HG03108 (cell line): ENCODE results near the gene GOLPH3.
"Not testable (repeated sequence)": the region's sequence is repeated elsewhere in the genome, so short reads cannot be mapped to it uniquely, and the experiment has no call there.

Source experiments
- ATAC-seq: cut with Tn5 transposase; IDR thresholded peaks from one replicate; pipeline ENCODE4 v1.9.1; 2021; ENCODE audit warnings: moderate library complexity; ENCODE audit not compliant: unreplicated experiment

The GOLPH3 gene

DNA sequence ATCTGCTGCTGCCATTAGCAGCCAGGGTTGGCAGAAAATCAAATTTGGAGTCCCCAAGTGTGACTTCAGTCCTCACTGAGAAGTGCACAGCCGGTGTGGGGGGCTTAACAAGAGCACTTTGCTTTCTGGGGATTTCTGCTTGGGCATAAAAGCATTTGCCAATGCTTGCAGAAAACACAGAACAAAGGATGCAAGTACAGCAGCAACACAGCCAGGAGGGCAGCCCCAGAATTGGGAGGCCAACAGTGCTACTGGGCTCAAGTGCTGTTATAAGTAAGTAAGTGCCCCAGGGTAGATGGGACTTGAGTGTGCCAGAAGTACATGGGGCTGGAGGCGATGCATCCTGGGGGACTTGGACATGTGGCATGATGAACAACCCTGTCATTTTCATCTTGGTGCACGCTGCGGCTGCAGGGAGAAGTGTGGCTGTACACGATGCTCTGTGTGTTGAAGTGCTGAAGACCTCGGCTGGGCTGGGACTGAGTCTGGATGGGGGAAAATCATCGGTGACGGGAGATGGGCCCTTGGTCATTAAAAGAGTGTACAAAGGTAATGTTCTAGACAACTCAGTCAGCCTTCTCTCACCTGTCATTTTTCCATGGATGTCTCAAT lies 73.3 kb downstream of the GOLPH3 start:
- no peak for ATAC-seq

DNA sequence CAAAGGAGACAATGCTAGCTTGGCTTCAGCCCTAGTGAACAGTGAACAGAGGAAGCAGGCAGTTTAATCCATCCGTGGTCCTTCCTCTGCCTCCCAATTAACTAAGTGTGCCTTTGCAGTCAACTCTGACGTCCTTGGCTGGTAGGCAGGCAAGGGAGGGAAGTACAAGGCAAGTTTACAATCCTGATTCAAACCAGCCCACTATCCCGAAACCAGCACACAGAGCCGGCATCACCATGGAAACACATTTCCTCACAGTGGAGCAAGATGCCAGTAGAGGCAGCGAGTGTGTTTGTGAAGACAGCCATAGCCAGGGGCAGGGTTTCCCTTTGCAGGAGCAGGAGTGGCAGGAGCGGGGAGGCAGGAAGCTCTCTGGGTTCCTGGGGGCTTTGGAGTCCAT lies 73.9 kb downstream of the GOLPH3 start:
- ATAC-seq: no peak

DNA sequence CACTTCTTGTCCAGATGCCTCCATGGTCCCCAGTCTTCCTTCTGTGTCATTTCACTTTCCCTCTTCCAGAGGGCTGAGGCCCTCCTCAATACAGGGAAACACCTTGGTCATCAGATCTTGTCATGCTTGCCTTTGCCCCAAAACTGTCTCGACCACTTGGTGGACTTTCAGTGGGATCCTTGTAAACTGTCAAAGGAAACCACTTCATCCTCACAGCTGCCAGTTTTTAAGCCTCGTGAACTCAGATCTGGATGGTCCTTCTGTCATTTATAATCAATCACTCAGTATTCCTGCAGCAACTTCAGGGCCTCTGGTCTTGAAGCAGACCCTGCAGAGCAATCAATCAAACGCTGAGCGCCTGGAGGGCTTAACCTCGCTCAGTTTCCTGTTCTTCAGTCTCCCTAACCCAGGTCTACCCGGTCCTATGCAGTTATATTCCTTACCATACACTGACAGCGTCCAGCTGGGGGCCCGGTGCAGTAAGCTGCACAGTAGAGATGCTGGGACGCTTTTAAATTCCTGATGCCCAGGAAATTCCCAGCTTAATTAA lies 74.6 kb downstream of the GOLPH3 start:
- no peak for ATAC-seq

DNA sequence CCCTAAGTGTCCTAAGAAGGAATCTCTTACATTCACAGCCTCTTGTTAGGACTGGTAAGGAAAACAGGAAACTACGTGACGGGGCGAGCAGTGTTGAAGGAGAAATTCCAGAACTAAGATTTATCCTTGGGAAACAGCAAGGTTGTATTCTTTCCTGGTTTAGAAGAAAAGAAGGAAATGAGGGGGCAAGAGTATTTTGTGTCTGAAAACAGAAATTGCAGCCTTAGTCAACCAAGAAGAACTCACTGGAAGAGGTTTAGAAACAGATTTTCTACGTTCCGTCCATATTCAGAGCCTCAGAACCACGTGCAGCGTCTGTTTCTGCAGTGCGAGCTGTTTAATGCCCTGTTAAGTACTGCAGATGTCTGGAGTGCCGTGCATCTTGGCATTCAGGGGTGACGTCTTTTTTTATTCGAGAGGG lies 75.2 kb downstream of the GOLPH3 start:
- ATAC-seq: no peak

DNA sequence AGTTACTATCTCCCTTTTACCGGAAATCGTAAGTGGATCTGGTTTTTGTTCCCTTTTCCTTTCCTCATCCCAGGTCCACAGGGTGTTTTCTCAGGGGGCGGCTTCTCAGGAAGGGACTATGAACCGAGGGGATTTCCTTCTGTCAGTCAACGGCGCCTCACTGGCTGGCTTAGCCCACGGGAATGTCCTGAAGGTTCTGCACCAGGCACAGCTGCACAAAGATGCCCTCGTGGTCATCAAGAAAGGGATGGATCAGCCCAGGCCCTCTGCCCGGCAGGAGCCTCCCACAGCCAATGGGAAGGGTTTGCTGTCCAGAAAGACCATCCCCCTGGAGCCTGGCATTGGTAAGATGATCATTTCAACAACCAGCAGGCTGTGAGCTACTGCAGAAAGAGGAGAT lies 75.8 kb downstream of the GOLPH3 start:
- no peak for ATAC-seq

DNA sequence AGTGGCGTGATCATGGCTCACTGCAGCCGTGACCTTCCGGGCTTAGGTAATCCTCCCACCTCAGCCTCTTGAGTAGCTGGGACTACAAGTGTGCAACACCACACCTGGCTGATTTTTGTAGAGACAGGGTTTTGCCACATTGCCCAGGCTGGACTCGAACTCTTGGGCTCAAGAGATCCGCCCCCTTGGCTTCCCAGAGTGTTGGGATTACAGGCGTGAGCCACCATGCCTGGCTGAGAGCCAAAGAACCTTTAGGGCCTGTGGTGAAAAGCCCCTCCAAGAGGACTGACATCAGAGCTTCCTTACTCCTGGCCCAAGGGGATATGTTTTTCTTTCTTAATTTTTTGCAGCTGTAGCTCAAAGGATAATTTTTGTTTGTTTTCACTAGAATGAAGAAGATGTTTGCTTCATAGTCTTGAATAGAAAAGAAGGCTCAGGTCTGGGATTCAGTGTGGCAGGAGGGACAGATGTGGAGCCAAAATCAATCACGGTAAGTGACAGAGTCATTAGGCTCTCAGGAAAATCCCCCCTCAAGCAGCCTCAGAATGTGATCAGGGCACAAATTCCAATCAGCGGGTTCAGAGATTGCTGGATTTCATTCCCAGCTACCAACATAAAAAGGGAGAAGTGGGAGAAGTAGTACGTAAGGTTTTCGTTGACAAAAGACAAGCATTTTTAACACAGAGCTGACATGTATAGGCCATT lies 77.1 kb downstream of the GOLPH3 start:
- no peak for ATAC-seq

DNA sequence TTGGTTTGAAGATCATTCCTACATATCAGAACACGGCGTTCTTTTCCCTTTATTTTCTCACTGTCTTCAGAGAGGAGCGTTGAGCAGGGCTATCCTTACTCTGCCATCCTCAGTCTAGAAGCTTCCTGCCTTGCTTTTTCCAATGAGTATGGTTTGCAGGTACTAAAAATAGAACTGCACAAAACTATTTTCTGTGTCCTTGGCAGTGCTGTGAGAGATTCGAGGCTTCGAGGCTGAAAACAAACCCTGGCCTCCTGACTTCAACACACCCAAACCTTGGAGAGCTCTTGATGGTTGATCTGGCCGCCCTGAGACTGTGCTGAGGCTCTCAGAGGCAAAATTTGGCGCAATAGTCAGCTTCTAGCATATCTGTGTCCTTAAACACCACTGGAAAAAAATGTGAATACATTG lies 78.9 kb downstream of the GOLPH3 start:
- no peak for ATAC-seq

DNA sequence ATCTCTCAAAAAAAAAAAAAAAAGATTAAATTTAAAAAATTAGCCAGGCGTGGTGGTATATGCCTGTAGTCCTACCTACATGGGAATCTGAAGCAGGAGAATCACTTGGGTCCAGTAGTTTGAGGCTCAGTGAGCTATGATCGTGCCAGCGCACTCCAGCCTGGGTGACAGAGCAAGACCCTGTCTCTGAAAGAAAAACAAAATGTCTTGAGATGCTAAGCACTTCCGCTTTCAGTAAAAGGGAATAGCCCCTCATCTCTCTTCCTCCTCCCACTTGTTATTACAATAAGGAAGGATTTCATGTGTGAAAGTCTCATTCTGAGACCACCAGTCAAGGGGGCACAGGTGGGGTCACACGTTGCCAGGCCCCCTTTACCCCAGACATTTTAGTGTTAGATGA lies 79.4 kb downstream of the GOLPH3 start:
- no peak for ATAC-seq

DNA sequence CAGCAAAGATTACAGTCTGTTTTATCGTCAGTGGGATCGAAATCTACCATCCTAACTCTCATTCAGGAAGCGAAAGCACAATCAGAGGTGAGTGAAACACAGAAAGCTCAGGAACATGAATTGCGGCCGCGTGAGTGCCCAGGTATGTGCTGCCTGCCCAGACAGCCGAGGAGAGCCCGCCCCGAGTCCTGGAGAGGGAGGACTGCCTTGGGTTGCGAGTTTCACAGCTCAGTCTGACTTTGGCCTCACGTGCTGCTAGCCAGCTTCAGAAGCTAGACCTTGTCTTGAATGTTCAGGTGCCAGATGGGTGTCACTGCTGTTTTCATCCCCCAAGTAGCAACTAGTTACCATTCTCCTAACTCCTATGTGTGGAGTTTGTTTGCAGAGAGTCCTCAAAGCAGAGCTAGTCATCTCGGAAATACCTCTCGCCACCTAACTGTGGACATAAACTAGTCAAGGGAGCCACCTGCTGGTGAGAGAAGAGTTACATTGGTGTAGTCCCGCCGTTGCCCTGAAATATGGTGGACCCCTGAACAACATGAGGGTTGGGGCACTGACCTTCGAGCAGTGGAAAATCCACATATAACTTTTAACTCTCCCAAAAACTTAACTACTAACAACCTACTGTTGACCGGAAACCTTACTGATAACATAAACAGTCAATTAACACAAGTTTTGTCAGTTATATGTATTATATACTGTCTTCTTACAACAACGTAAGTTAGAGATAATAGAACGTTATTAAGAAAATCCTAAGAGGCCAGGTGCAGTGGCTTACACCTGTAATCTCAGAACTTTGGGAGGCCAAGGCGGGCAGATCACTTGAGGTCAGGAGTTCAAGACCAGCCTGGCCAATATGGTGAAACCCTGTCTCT lies 80.9 kb downstream of the GOLPH3 start:
- peak; percentile 74 for ATAC-seq

DNA sequence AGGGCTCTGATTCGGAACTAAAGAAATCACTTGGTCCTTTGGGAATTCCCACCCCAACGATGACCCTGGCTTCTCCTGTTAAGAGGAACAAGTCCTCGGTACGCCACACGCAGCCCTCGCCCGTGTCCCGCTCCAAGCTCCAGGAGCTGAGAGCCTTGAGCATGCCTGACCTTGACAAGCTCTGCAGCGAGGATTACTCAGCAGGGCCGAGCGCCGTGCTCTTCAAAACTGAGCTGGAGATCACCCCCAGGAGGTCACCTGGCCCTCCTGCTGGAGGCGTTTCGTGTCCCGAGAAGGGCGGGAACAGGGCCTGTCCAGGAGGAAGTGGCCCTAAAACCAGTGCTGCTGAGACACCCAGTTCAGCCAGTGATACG lies 83.4 kb downstream of the GOLPH3 start:
- ATAC-seq: no peak

DNA sequence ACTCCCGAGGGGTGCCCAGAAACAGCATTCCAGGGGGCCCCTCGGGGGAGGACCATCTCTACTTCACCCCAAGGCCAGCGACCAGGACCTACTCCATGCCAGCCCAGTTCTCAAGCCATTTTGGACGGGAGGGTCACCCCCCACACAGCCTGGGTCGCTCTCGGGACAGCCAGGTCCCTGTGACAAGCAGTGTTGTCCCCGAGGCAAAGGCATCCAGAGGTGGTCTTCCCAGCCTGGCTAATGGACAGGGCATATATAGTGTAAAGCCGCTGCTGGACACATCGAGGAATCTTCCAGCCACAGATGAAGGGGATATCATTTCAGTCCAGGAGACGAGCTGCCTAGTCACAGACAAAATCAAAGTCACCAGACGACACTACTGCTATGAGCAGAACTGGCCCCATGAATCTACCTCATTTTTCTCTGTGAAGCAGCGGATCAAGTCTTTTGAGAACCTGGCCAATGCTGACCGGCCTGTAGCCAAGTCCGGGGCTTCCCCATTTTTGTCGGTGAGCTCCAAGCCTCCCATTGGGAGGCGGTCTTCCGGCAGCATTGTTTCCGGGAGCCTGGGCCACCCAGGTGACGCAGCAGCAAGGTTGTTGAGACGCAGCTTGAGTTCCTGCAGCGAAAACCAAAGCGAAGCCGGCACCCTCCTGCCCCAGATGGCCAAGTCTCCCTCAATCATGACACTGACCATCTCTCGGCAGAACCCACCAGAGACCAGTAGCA lies 83.9 kb downstream of the GOLPH3 start:
- ATAC-seq: no peak

DNA sequence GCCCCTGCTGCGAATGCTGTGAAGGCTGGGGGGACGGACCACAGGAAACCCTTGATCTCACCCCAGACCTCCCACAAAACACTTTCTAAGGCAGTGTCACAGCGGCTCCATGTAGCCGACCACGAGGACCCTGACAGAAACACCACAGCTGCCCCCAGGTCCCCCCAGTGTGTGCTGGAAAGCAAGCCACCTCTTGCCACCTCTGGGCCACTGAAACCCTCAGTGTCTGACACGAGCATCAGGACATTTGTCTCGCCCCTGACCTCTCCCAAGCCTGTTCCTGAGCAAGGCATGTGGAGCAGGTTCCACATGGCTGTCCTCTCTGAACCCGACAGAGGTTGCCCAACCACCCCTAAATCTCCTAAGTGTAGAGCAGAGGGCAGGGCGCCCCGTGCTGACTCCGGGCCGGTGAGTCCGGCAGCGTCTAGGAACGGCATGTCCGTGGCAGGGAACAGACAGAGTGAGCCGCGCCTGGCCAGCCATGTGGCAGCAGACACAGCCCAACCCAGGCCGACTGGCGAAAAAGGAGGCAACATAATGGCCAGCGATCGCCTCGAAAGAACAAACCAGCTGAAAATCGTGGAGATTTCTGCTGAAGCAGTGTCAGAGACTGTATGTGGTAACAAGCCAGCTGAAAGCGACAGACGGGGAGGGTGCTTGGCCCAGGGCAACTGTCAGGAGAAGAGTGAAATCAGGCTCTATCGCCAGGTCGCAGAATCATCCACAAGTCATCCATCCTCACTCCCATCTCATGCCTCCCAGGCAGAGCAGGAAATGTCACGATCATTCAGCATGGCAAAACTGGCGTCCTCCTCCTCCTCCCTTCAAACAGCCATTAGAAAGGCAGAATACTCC lies 84.7 kb downstream of the GOLPH3 start:
- no peak for ATAC-seq

DNA sequence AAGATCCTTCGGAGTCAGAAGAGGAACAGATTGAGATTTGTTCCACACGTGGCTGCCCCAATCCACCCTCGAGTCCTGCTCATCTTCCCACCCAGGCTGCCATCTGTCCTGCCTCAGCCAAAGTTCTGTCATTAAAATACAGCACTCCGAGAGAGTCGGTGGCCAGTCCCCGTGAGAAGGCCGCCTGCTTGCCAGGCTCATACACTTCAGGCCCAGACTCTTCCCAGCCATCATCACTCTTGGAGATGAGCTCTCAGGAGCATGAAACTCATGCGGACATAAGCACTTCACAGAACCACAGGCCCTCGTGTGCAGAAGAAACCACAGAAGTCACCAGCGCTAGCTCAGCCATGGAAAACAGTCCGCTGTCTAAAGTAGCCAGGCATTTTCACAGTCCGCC lies 85.9 kb downstream of the GOLPH3 start:
- no peak for ATAC-seq

DNA sequence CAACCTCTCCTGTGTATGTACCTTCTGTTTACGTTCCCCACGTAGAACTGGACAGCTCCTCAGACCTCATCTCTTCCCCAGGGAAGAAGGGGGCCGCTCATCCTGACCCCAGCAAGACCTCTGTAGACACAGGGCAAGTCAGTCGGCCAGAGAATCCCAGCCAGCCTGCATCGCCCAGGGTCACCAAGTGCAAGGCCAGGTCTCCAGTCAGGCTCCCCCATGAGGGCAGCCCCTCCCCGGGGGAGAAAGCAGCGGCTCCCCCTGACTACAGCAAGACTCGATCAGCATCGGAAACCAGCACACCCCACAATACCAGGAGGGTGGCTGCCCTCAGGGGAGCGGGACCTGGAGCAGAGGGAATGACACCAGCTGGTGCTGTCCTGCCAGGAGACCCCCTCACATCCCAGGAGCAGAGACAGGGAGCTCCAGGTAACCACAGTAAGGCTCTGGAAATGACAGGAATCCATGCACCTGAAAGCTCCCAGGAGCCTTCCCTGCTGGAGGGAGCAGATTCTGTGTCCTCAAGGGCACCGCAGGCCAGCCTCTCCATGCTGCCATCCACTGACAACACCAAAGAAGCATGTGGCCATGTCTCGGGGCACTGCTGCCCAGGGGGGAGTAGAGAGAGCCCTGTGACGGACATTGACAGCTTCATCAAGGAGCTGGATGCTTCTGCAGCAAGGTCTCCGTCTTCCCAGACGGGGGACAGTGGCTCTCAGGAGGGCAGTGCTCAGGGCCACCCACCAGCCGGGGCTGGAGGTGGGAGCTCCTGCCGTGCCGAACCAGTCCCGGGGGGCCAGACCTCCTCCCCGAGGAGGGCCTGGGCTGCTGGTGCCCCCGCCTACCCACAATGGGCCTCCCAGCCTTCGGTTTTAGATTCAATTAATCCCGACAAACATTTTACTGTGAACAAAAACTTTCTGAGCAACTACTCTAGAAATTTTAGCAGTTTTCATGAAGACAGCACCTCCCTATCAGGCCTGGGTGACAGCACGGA lies 86.7 kb downstream of the GOLPH3 start:
- ATAC-seq: no peak

DNA sequence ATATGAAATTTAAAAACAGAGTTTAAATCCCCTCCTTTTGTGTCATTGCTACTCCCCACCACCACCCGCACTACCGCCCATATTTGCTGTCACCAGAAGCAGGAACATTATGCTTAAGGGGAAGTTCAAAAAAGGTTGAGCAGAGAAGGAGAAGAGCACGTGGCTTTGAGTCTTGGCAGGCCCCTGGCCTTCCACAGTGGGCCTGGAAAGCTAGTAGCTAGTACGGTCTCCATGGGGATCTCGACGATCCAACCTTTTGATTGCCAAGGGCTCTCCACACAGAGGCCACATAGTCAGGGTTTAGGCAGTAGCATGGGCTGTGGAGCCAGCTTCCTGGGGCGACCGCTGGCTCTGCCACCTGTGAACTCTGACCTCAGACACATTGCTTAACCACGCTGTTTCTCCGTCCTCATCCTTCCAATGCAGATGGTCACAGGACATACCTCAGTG lies 90.1 kb downstream of the GOLPH3 start:
- ATAC-seq: no peak

DNA sequence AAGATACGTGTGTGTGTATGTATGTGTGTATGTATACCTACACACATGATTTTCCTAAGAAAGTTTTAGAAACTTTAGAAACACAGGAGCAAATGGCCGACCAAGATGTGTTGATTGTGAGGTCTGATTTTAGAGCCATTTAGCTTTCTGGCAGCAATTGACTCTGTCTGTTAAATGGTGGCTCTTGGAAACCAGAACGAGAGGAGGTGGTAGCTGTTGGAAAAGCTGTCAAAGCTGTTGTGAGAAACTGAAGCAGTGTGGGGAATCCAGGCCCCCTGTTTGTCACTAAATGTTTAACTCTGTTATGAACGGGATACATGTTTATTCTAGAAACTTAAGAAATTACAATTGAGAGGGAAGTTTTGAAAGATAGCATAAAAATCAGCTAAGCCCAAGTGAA lies 91.4 kb downstream of the GOLPH3 start:
- no peak for ATAC-seq

DNA sequence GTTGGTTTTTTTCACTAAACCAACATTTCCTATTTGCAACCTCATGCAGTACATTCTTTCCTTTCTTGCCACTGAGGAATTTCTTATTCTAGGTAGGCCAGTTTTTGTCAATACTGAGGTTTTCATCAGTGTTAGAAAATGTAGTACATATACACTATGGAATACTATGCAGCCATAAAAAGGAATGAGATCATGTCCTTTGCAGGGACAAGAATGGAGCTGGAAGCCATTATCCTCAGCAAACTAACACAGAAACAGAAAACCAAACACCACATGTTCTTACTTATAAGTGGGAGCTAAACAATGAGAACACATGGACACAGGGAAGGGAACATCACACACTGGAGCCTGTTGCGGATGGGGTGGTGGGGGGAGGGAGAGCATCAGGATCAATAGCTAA lies 93.6 kb downstream of the GOLPH3 start:
- not testable (repeated sequence) for ATAC-seq

DNA sequence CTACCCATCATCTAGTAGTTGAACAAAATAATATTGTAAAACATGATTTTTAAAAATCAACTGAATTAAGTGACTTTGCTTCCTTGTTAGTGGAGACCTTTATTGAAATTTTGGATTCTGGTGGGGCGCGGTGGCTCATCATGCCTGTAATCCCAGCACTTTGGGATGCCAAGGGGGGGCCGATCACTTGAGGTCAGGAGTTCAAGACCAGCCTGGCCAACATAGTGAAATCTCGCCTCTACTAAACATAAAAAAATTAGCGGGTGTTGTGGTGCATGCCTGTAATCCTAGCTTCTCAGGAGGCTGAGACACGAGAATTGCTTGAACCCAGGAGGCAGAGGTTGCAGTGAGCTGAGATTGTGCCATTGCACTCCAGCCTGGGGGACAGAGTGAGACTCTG lies 95.3 kb downstream of the GOLPH3 start:
- not testable (repeated sequence) for ATAC-seq
